ENCODE measurements around the gene ZNF439.
"Not testable (repeated sequence)": the region's sequence is repeated elsewhere in the genome, so short reads cannot be mapped to it uniquely, and the experiment has no call there.

Gene ZNF439
- total RNA-seq, result 9.4 to 27.2 (median 17.8) reads per million in 4 donors

DNA sequence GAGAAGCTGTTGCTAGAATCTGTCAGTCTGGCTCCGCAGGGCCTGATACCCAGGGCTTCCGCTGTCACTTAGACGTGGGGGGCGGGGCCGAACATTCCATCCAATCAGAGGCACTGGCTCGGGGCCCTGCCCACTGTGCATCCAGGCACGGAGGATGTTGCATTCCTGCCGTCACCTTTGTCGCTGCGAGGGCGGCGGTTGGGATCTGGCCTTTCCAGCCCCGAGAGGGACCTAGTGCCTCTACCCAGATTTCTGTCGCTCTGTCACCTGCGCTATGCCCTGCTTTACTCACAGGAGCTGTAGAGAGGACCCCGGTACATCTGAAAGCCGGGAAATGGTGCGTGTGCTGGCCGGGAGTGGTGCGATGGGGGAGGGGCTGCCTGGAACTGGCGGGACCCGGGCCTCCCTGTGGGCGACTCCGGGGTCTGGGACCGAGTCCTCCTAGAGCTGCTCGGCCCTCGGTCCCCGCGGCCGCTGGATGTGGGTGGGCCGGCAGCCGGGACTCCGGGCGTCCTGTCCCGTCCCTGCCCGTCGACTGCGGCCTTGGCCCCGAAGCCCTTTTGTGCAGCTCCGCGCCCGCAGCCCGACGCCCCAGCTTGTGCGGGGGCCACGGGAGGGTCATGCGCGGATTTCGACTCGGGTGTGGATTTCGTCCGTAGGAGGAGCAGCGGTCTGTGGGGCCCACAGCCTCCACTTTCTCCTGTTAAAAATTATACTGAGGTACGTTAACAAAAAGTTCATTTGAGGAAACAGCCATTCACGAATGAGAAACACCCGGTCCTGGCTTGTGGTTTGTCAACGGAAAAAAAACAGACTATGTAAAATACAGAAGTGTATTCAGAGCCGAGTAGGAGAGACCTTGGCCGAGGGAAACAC lies at the start of gene ZNF439:
Gene ZNF439, plus strand, starts transcription at position 133 of the 876 bp plus-strand sequence. Its CDS starts 142 bp downstream, at position 275.
- peak; percentile 74 to 90 (median 80) for DNase-seq

GRCh38 chr19:11806354-11807098 lies 42.0 kb upstream of the ZNF439 start:
- DNase-seq, result peak in 1 of 5 donors; percentile 5

DNA sequence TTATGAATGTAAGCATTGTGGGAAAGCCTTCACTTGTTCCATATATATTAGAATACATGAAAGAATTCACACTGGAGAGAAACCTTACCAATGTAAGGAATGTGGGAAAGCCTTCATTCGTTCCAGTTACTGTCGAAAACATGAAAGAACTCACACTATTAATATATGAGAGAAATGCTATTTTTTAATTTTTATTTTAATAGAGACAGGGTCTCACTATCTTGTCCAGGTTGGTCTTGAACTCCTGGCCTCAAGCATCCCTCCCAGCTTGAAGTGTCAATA lies 41.5 kb upstream of the ZNF439 start:
- no peak for DNase-seq

DNA sequence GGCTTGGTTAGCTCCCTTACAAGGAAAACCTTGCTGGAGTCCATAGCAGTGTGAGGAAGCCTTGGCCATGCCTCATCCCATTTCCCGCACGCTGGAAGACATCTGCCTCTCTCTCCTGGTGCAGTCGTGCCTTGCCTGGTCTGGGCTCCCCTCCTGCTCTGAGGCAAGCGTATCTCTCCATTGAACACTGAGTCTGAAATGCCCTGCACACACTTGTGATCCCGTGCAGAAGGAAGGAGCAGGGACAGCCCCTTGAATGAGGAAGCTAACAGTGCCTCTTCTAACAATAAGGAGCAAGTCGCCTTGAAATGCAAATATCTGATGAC lies 34.9 kb upstream of the ZNF439 start:
- DNase-seq, result no peak

- DNase-seq, result peak; percentile 67 to 87 (median 71)
These were observed 34.4 kb upstream of the ZNF439 start, which contains the start of gene ZNF440 for GRCh38 chr19:11814029-11814699. Gene ZNF440, plus strand, starts transcription at chr19:11814273. Its CDS starts 175 bp downstream, at chr19:11814448.

GRCh38 chr19:11814700-11815035 lies 33.9 kb upstream of the ZNF439 start:
- DNase-seq, result no peak

- DNase-seq, result no peak
These were observed 26.9 kb upstream of the ZNF439 start for GRCh38 chr19:11821474-11822109.

- DNase-seq, result not testable (repeated sequence)
These were observed 19.3 kb upstream of the ZNF439 start for GRCh38 chr19:11828957-11829876.

- no peak for DNase-seq
These were observed 16.1 kb upstream of the ZNF439 start for GRCh38 chr19:11832253-11832912.

DNA sequence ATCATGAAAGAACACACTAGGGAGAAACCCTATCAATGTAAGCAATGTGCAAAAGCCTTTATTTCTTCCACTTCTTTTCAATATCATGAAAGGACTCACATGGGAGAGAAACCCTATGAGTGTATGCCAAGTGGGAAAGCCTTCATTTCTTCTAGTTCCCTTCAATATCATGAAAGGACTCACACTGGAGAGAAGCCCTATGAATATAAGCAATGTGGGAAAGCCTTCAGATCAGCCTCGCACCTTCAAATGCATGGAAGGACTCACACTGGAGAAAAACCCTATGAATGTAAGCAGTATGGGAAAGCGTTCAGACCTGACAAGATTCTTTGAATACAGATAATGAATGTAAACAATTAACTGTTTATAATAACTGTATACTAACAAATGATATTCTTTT lies 15.0 kb upstream of the ZNF439 start:
- no peak for DNase-seq

DNA sequence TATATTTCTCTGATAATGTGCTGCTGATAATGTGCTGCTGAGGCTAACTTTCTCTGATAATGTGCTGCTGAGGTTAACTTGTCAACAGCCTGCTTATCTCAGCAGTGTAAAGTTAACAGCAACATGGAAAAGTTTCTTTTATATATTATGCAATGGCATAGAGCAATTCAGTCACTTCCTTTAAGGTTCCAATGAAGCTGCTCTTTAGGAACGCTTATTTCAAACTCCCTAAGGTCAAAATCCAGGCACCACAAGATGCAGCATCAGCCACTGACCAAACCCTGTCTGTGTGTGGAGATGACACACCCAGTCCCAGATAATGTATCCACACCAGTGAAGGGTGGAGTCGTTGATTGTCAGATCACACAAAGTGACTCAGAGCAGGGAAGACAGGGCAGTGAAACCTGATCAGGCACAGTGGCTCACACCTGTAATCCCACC lies 12.9 kb upstream of the ZNF439 start:
- DNase-seq, result not testable (repeated sequence)

DNA sequence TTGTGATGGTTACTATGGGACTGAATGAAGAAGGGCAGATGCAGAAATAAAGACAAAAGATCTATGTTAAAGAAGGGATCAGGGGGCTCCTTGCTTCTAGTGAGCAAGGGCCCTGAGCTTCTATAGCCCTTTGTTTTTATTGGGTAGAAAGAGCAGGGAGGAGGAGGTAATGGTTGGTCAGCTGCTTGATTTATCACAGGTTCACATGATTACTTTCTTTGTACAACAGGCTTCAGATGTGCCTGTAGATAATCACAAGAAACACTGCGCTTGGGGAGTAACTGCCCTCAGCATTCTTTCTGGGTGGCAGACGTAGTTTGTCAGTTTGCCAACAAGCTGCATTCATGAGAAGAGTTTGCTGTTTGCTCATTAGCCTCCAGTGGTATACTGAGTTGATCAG lies 4.8 kb upstream of the ZNF439 start:
- DNase-seq, result no peak

DNA sequence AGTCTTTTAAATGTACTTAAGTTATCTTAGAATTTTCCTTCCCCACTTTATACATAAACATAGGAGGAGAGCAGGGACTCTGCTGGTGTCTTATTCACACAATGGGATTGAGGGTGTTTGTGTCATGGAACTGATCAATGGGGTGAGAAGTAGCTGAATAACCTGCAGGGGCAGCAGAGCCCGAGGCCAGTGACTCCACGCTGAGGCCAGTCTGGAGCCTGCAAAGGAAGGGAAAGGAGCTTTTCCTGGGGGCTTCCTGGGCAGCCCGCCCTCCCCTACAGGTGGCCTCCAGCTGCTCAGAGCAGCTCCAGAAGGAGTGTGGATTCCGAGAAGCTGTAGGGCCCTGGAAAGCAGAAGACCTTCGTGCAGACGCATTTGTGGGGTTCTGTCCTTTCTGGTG lies 911 bp upstream of the ZNF439 start:
- DNase-seq, result not testable (repeated sequence)

DNA sequence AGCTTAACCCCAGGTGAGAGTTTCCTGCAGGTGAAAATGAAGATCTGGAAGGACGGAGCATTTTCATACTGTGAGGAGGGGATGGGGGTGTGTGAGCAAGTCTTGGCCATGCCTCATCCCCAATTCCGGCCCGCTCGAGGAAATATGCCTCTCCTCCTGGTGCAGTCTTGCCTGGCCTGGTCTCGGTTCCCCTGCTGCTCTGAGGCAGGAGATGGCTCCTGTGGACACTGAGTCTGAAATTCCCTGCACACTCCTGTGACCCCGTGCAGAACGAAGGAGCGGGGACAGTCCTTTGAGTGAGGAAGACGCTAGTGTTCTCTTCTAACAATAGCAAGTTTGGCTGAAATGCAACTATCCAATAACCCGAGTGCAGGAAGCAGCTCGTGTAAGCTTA lies 329 bp upstream of the ZNF439 start:
- DNase-seq, result peak in 1 of 5 donors; percentile 0

DNA sequence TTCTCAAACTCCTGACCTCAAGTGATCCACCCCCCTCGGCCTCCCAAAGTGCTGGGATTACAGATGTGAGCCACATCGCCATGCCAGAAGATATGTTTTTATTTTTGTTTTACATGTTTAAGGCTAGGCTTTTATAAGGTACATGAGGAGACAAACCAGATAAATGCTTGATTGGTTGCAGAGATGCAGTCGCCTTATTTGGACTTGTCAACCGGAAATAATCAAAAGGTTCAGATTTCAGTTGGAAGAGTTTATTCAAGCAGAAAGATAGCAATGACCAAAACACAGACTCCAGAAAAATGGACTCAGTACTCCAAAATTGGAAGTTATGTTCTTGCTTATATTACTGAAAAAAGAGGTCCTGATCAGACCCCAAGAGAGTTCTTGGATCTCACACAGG lies 1.8 kb downstream of the ZNF439 start:
- not testable (repeated sequence) for DNase-seq

GRCh38 chr19:11853358-11853757 lies 4.8 kb downstream of the ZNF439 start:
- DNase-seq, result no peak

- DNase-seq, result no peak
These were observed 8.2 kb downstream of the ZNF439 start for GRCh38 chr19:11856596-11857250.

- DNase-seq, result no peak
These were observed 12.2 kb downstream of the ZNF439 start for GRCh38 chr19:11860721-11861120.

DNA sequence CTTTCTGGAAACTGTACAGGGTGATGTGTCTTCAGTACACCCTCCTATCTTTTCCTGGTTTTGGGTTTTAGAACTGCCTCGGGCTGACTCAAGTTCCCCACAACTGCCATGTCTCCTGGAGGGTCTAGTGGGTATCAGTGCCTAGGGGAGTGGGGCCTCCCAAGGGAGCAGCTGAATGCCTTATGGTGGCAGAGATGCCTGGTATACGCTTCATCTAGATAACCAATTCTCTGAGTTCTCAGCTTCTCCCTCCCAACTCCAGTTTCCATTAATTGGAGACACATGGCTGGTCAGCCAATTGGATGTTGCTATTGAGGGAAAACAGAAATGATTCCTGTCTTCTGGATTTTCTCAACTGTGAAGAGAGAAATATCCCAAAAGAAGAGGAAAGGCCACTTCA lies 12.8 kb downstream of the ZNF439 start:
- DNase-seq, result no peak

DNA sequence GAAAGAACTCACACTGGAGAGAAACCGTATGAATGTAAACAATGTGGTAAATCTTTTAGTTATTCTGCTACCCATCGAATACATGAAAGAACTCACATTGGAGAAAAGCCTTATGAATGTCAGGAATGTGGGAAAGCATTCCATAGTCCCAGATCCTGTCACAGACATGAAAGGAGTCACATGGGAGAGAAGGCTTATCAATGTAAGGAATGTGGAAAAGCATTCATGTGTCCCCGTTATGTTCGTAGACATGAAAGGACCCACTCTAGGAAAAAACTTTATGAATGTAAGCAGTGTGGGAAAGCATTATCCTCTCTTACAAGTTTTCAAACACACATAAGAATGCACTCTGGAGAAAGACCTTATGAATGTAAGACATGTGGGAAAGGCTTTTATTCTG lies 19.2 kb downstream of the ZNF439 start:
- not testable (repeated sequence) for DNase-seq

GRCh38 chr19:11868188-11868587 lies 19.7 kb downstream of the ZNF439 start:
- DNase-seq, result no peak

Data from T-helper 1 cell (primary cell).